Caco-2 (cell line): ENCODE data around the gene SLC25A17. TPM values are rescaled to one million over a fixed set of nuclear protein-coding genes. Genes with fewer than 3 reads are reported as not detected.

Experiments
- BruUV-seq: library from RNA; stranded (reverse); fragments of 400-500 nt; replicated peaks from 2 replicates; lab custom pipeline; 2021; lab: Mats Ljungman, UMichigan
- CTCF ChIA-PET: fragments of 300-600 bp; sonication (Branson Sonifier 250); formaldehyde crosslinking; loops from one replicate; lab custom pipeline; 2022; ENCODE audit warnings: antibody characterized with exemption; lab: Charles Lee
- POLR2A ChIA-PET: fragments of 300-600 bp; sonication (Branson Sonifier 250); formaldehyde crosslinking; loops from one replicate; lab custom pipeline; 2022; ENCODE audit warnings: antibody characterized with exemption; lab: Charles Lee
- DNase-seq, 2 experiments: peaks; one replicate each; pipeline versions ENCODE4 v3.0.0 to v3.0.0-alpha.2; 2020 to 2022
- H3K27me3 ChIP-seq: replicated peaks from 2 replicates; pipeline ENCODE4 v1.6.0; 2011; ENCODE audit warnings: low read length; ENCODE audit not compliant: control insufficient read depth, insufficient read depth
- H3K36me3 ChIP-seq: 2 replicates; pipeline ENCODE4 v1.5.1; 2011; ENCODE audit warnings: low read length; ENCODE audit not compliant: control insufficient read depth, insufficient read depth
- H3K4me1 ChIP-seq: fragments of 250-450 bp; sonication (Bioruptor Pico); 2 replicates; pipeline ENCODE4 v1.5.1; 2020; ENCODE audit warnings: mild to moderate bottlenecking
- H3K4me3 ChIP-seq: 2 replicates; pipeline ENCODE4 v1.5.1; 2011; ENCODE audit warnings: low read depth, mild to moderate bottlenecking, control low read depth, low read length
- H3K9me3 ChIP-seq: fragments of 250-450 bp; sonication (Bioruptor Pico); 2 replicates; pipeline ENCODE4 v1.5.1; 2020; ENCODE audit warnings: mild to moderate bottlenecking, moderate library complexity
- H3K27ac Mint-ChIP-seq: one replicate; pipeline ENCODE4 v1.8.0; 2022; ENCODE audit warnings: mixed read lengths; ENCODE audit not compliant: unreplicated experiment
- H3K27me3 Mint-ChIP-seq: one replicate; pipeline ENCODE4 v1.8.0; 2022; ENCODE audit warnings: mixed read lengths; ENCODE audit not compliant: insufficient read depth, unreplicated experiment
- H3K36me3 Mint-ChIP-seq: one replicate; pipeline ENCODE4 v1.8.0; 2022; ENCODE audit warnings: mild to moderate bottlenecking, mixed read lengths; ENCODE audit not compliant: insufficient read depth, unreplicated experiment
- H3K4me1 Mint-ChIP-seq: one replicate; pipeline ENCODE4 v1.8.0; 2022; ENCODE audit warnings: low read depth, mixed read lengths; ENCODE audit not compliant: unreplicated experiment
- H3K4me3 Mint-ChIP-seq: one replicate; pipeline ENCODE4 v1.8.0; 2022; ENCODE audit warnings: mild to moderate bottlenecking, moderate library complexity, mixed read lengths; ENCODE audit not compliant: unreplicated experiment
- H3K9me3 Mint-ChIP-seq: one replicate; pipeline ENCODE4 v1.8.0; 2022; ENCODE audit warnings: mixed read lengths; ENCODE audit not compliant: unreplicated experiment
- intact Hi-C: fragments of 100-400 bp; cut with micrococcal nuclease; formaldehyde crosslinking; loops from one replicate; pipeline ENCODE4 v1.10.0; 2022; ENCODE audit not compliant: unreplicated experiment
- total RNA-seq: library from RNA; stranded (reverse); gene quantifications from 2 replicates; pipeline ENCODE4 v1.2.3, GENCODE V29; 2022
- TF ChIP-seq, protein P1 (sequence below), 2 experiments: fragments of 200-600 bp in 1 of 2; IDR thresholded peaks; 1 replicate in 1 of 2; 2 replicates in 1 of 2; pipeline versions ENCODE4 v1.5.1 to v1.8.0; 2011 to 2022; ENCODE audit warnings: antibody characterized with exemption in 1 of 2, control low read depth in 1 of 2, inconsistent platforms in 1 of 2, low read depth in 1 of 2, low read length in 1 of 2, mild to moderate bottlenecking in 1 of 2, moderate library complexity in 1 of 2; ENCODE audit not compliant: insufficient read depth in 1 of 2, severe bottlenecking in 1 of 2, unreplicated experiment in 1 of 2

Gene SLC25A17
- total RNA-seq, 1 experiment from 2014 or later: 23.1 TPM

DNA sequence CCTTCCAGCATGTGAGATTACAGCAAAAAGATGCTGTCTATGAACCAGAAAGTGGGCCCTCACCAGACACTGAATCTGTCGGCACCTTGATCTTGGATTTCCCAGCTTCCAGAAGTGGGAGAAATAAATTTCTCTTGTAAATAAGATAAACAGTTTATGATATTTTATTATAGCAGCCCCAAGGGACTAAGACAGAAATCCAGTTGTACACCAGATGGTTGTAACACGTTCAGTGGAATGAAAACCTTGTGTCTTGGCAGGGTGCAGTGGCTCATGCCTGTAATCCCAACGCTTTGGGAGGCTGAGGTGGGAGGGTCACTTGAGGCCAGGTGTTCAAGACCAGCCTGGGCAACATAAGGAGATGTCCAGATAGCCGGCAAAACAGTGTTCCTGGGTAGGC is 78.0 kb downstream of the SLC25A17 start:
- no peak overlapping the region for H3K27ac Mint-ChIP-seq
- ChIA-PET POLR2A (no interaction called here), CTCF (no interaction called here)
- H3K4me3 Mint-ChIP-seq: no peak overlapping the region
- H3K27me3 Mint-ChIP-seq: no peaks in the 10 kb centered on the region
- TF ChIP-seq, protein P1, sequence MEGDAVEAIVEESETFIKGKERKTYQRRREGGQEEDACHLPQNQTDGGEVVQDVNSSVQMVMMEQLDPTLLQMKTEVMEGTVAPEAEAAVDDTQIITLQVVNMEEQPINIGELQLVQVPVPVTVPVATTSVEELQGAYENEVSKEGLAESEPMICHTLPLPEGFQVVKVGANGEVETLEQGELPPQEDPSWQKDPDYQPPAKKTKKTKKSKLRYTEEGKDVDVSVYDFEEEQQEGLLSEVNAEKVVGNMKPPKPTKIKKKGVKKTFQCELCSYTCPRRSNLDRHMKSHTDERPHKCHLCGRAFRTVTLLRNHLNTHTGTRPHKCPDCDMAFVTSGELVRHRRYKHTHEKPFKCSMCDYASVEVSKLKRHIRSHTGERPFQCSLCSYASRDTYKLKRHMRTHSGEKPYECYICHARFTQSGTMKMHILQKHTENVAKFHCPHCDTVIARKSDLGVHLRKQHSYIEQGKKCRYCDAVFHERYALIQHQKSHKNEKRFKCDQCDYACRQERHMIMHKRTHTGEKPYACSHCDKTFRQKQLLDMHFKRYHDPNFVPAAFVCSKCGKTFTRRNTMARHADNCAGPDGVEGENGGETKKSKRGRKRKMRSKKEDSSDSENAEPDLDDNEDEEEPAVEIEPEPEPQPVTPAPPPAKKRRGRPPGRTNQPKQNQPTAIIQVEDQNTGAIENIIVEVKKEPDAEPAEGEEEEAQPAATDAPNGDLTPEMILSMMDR (IDR thresholded peaks at IDR 0.05; ENCODE audit: insufficient read depth in 1 of 2, low read depth in 1 of 2, low read length in 1 of 2, severe bottlenecking in 1 of 2, unreplicated experiment in 1 of 2): no peak
- no peaks in the 10 kb centered on the region for H3K4me1 ChIP-seq
- no peaks in the 10 kb centered on the region for H3K9me3 ChIP-seq
- H3K4me1 Mint-ChIP-seq: no peaks in the 10 kb centered on the region
- H3K36me3 Mint-ChIP-seq: no peaks in the 10 kb centered on the region
- no peaks in the 10 kb centered on the region for H3K36me3 ChIP-seq
- H3K4me3 ChIP-seq: no peak overlapping the region
- no TSS peak for BruUV-seq
- H3K9me3 Mint-ChIP-seq: no peaks in the 10 kb centered on the region
- DNase-seq: no peak
- intact Hi-C loops: no loop called here
- H3K27me3 ChIP-seq: no peaks in the 10 kb centered on the region

DNA sequence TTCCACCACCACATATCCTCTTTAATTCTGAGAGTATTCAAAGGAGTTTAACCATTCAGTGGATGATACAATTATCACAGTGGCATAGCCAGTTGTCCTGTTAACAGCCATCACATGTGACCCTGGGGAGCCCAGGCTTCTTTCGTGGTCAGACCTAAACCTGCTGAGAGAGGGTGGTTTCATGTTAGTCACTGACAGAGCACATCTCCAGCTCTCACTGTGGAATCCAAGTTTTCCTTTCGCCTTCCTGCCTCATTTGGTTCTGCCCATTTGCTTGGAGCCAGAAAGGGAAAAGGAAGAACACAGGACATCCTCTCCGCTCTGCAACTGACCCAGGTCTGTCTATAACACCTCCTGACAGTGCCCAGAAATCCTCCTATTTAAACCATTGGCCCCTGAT is 79.4 kb downstream of the SLC25A17 start:
- Mint-ChIP-seq H3K27ac (no peak overlapping the region), H3K27me3 (no peaks in the 10 kb centered on the region), H3K36me3 (no peaks in the 10 kb centered on the region), H3K9me3 (no peaks in the 10 kb centered on the region), H3K4me3 (no peak overlapping the region), H3K4me1 (peaks cover 6% of the 10 kb centered on the region)
- no peaks in the 10 kb centered on the region for H3K9me3 ChIP-seq
- H3K27me3 ChIP-seq: no peaks in the 10 kb centered on the region
- no peak for DNase-seq
- TF ChIP-seq, protein P1 (IDR thresholded peaks at IDR 0.05; ENCODE audit: insufficient read depth in 1 of 2, low read depth in 1 of 2, low read length in 1 of 2, severe bottlenecking in 1 of 2, unreplicated experiment in 1 of 2): no peak
- intact Hi-C loops: no loop called here
- H3K36me3 ChIP-seq: no peaks in the 10 kb centered on the region
- BruUV-seq: no TSS peak
- no peak overlapping the region for H3K4me3 ChIP-seq
- ChIA-PET CTCF (no interaction called here), POLR2A (no interaction called here)
- H3K4me1 ChIP-seq: no peaks in the 10 kb centered on the region; the same call in 1 of the 2 replicates

DNA sequence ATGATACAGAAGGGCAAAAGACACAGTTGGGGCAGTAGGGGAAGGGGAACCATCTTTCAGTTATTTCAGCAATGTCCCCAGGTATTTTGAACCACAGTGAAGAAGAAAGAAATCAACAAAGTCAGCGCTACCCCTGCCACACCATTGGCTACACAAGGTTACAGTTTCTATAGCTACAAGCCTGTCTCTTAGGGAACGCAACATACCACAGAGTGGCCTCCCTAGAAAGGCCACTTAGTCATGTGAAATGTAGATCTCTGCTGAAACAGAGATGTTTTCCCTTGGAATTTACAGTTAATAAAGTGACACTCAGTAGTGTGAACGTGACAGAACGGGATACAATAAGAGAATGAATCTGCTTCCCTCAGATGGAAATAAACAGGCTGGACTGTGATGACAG is 85.2 kb downstream of the SLC25A17 start:
- no peaks in the 10 kb centered on the region for H3K9me3 Mint-ChIP-seq
- no peaks in the 10 kb centered on the region for H3K9me3 ChIP-seq
- no peaks in the 10 kb centered on the region for H3K27me3 Mint-ChIP-seq
- no TSS peak for BruUV-seq
- DNase-seq: no peak
- peaks cover 20% of the 10 kb centered on the region for H3K4me1 Mint-ChIP-seq
- no peaks in the 10 kb centered on the region for H3K36me3 ChIP-seq
- ChIA-PET POLR2A (no interaction called here), CTCF (no interaction called here)
- H3K4me3 Mint-ChIP-seq: no peak overlapping the region
- H3K4me1 ChIP-seq: peaks cover 13% of the 10 kb centered on the region
- TF ChIP-seq, protein P1 (IDR thresholded peaks at IDR 0.05; ENCODE audit: insufficient read depth in 1 of 2, low read depth in 1 of 2, low read length in 1 of 2, severe bottlenecking in 1 of 2, unreplicated experiment in 1 of 2): no peak
- H3K27ac Mint-ChIP-seq: peak overlapping the region; percentile 69
- H3K27me3 ChIP-seq: no peaks in the 10 kb centered on the region
- intact Hi-C loops: no loop called here
- no peak overlapping the region for H3K4me3 ChIP-seq
- no peaks in the 10 kb centered on the region for H3K36me3 Mint-ChIP-seq
